ENCODE data around the gene HTR1B. TPM values are rescaled to one million over a fixed set of nuclear protein-coding genes. Genes with fewer than 3 reads are reported as not detected.

Gene HTR1B
- total and polyA plus RNA-seq, 12 donors = 0.06 to 0.91 (median 0.41) TPM; not detected in 5

DNA sequence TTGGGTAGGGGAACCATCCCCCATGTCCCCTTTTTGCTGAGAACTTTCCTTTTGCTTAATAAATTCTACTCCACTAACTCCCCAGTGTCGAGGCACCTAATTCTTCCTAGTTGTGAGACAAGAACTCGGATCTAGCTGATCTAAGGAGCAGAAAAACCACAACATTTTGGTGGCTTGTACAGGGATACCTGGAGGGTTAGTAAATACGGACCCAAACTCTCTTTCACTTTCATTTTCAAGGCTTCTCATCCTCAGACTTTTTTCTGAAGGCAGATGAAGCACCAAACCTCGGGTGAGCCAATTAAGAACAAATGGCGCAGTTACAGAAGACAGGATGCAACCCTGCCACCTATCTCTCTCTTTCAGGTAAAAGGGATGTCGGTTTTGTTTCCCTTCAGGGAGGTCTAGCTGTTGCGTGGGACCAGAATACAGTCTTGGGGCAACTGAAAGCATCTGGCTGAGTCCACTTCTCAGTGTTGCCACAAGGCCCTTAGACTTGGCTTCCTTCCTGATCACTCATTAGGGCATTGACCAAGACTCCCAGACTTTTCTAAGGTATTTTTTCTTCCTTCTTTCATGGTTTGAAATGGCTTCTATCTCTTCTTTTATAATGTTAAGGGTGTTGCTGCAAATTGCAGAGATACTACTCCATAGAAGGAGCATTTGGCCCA, 11.1 kb upstream of the HTR1B start:
- H3K9me3 ChIP-seq (replicated peaks in 1 of 3) = no peaks in the 10 kb centered on the region
- no peak overlapping the region for H3K4me3 ChIP-seq
- WGBS, 4 donors = 73 to 83% (median 78%) methylated on average over 7 of the region's 7 CpGs
- DNase-seq = no peak
- no peak overlapping the region for H3K27ac ChIP-seq
- intact Hi-C loops (cut with DNase I) = no loop called here
- H3K27me3 ChIP-seq = no peaks in the 10 kb centered on the region
- H3K36me3 ChIP-seq (replicated peaks in 1 of 2) = no peaks in the 10 kb centered on the region
- TF ChIP-seq POLR2A (IDR thresholded peaks at IDR 0.05) = no peak
- TF ChIP-seq, protein P1, sequence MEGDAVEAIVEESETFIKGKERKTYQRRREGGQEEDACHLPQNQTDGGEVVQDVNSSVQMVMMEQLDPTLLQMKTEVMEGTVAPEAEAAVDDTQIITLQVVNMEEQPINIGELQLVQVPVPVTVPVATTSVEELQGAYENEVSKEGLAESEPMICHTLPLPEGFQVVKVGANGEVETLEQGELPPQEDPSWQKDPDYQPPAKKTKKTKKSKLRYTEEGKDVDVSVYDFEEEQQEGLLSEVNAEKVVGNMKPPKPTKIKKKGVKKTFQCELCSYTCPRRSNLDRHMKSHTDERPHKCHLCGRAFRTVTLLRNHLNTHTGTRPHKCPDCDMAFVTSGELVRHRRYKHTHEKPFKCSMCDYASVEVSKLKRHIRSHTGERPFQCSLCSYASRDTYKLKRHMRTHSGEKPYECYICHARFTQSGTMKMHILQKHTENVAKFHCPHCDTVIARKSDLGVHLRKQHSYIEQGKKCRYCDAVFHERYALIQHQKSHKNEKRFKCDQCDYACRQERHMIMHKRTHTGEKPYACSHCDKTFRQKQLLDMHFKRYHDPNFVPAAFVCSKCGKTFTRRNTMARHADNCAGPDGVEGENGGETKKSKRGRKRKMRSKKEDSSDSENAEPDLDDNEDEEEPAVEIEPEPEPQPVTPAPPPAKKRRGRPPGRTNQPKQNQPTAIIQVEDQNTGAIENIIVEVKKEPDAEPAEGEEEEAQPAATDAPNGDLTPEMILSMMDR (IDR thresholded peaks at IDR 0.05) = no peak
- H3K4me1 ChIP-seq (replicated peaks in 1 of 2) = no peaks in the 10 kb centered on the region

DNA sequence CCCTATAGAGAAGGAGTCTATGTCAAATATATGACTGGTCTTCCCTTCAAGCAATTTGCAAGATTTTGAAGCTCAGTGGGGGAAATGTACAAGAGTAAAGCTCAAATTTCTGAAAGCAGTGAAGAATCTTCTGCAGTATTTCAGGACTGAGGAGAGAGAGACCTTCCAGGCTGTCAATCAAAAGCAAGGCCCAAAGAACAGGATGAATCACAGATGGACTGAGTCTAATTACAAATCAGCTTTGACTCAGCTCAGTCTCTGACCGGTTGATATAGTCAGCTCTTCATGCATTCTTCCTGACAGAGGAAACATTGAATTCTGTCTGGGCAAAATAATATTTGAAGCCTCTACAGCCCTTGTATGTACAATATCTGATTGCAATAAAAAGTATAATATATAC, 7.7 kb upstream of the HTR1B start:
- DNase-seq = no peak
- intact Hi-C loops (cut with DNase I) = no loop called here
- Histone ChIP-seq H3K27me3 (no peaks in the 10 kb centered on the region), H3K9me3 (replicated peaks in 1 of 3) (no peaks in the 10 kb centered on the region), H3K4me1 (replicated peaks in 1 of 2) (peaks cover 5% of the 10 kb centered on the region in 2 donors), H3K4me3 (no peak overlapping the region), H3K36me3 (replicated peaks in 1 of 2) (no peaks in the 10 kb centered on the region), H3K27ac (no peak overlapping the region)
- TF ChIP-seq POLR2A (IDR thresholded peaks at IDR 0.05) = no peak
- TF ChIP-seq, protein P1 (IDR thresholded peaks at IDR 0.05) = no peak
- WGBS, 4 donors = 37 to 45% (median 40%) methylated on average over 1 of the region's 1 CpG

DNA sequence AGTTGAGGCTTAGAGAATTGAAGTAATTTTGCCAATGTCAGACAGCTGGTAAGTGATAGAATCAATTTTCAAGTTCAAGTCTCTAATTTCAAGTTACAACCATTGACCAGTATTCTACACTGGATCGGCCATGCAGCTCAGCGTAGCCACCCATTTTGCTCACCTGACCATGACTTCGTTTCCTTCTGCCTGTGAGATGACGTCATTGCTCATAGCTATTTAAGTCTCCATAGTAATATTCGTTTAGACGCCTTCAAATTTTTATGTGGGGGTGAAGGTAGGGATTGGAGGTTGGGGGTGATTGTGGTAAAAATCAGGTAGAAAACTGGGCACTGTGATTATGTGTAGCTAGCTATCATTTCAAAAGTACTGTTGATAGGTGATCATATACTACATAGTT, 5.6 kb upstream of the HTR1B start:
- 83 to 87% (median 85%) methylated on average over 6 of the region's 6 CpGs for WGBS, 4 donors
- TF ChIP-seq, protein P1 (IDR thresholded peaks at IDR 0.05) = no peak
- no peak for TF ChIP-seq POLR2A (IDR thresholded peaks at IDR 0.05)
- Histone ChIP-seq H3K4me1 (replicated peaks in 1 of 2) (peaks cover 5 to 7% of the 10 kb centered on the region in 2 donors), H3K36me3 (replicated peaks in 1 of 2) (no peaks in the 10 kb centered on the region), H3K4me3 (no peak overlapping the region), H3K9me3 (replicated peaks in 1 of 3) (no peaks in the 10 kb centered on the region), H3K27me3 (peaks cover 13% of the 10 kb centered on the region), H3K27ac (no peak overlapping the region)
- DNase-seq = no peak
- intact Hi-C loops (cut with DNase I) = loop anchor here in 1 of 2 donors (10.0 kb wide), 1 partner anchor 1534 kb away; no protein-coding TSS in a partner anchor

DNA sequence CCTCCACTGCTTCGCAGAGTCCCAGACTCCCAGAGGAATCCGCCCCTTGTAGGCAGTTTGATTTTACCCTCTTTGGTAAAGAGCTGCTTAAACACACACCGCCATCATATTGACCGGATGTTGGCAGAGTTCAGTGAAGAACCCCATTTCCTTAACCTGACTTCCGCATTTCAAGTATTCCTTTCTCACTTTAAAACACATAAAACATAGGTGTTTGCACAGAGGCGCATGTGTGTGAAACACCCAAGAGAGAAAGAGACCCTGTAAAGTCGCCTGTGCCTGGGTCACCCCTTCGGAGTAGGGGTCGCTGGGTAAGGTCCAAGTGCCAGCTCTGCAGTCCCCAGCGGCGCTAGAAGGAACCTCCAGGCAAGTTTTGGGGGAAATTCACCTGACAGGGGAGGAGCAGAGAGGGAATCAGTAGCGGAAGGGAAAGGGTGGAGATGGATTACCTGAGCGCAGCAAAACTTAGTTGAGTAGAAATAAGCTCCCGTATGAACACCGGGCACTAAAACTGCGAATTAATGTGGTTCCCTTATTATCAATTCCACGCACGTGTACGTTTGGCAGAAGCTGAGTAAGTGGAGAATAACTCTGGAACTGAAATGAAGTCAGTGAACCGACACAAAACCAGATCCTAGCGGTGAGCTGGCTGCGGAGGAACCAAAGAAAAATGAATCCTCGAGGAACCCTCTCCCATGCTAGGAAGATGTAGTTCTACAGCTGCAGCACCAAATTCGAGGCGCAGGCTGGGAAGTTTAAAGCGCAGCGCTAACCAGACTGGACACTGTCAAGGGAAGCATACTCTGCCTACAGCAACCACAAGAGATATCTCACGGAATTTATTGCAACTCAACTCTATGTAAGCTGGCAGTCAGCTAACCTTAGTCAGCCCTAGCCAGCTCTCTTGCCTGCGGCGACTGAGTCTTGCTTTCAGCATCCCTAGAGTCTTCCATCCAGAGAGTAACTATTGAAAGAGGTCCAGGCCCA, 3.5 kb upstream of the HTR1B start:
- DNase-seq = peak in 2 of 7 donors; percentile 14 to 48
- Histone ChIP-seq H3K4me3 (peak overlapping the region; percentile 18 to 67 (median 51)), H3K4me1 (replicated peaks in 1 of 2) (peaks cover 5 to 18% of the 10 kb centered on the region in 2 donors), H3K9me3 (replicated peaks in 1 of 3) (no peaks in the 10 kb centered on the region), H3K27ac (no peak overlapping the region), H3K36me3 (replicated peaks in 1 of 2) (no peaks in the 10 kb centered on the region), H3K27me3 (peaks cover 35% of the 10 kb centered on the region)
- WGBS, 4 donors = 11 to 16% (median 13%) methylated on average over 30 of the region's 30 CpGs
- TF ChIP-seq, protein P1 (IDR thresholded peaks at IDR 0.05) = peak in 4 of 6 experiments; percentile 10 to 35 (median 19)
- TF ChIP-seq POLR2A (IDR thresholded peaks at IDR 0.05) = no peak
- intact Hi-C loops (cut with DNase I) = loop anchor here in 1 of 2 donors (10.0 kb wide), 1 partner anchor 1532 kb away; no protein-coding TSS in a partner anchor

Data from adrenal gland (tissue), 12 donors.